Spleen (tissue), 11 donors: ENCODE data around the gene TSPAN17. TPM values are rescaled to one million over a fixed set of nuclear protein-coding genes. Genes with fewer than 3 reads are reported as not detected.

Source experiments
- DNase-seq: peaks from one replicate; pipeline ENCODE4 v3.0.0-alpha.2; 2020
- H3K27ac ChIP-seq, 8 donors: fragments of 200-600 bp; sonication (generic) in 7 of 8; 1 replicate in 4 of 8; 2 replicates in 4 of 8; pipeline versions ENCODE4 v1.5.0 to v1.8.0; 2016 to 2021; ENCODE audit warnings: inconsistent platforms in 4 of 8, mild to moderate bottlenecking in 4 of 8, moderate library complexity in 1 of 8
- H3K27me3 ChIP-seq, 7 donors: fragments of 200-600 bp; sonication (generic) in 6 of 7; replicated peaks in 1 of 7; 1 replicate in 4 of 7; 2 replicates in 3 of 7; pipeline versions ENCODE4 v1.5.0 to v1.8.0; 2016 to 2021; ENCODE audit warnings: inconsistent platforms in 3 of 7, mild to moderate bottlenecking in 1 of 7
- H3K36me3 ChIP-seq, 6 donors: fragments of 200-600 bp; sonication (generic) in 5 of 6; 1 replicate in 4 of 6; 2 replicates in 2 of 6; pipeline versions ENCODE4 v1.5.0 to v1.8.0; 2016 to 2021; ENCODE audit warnings: inconsistent platforms in 2 of 6
- H3K4me1 ChIP-seq, 6 donors: fragments of 200-600 bp; sonication (generic) in 5 of 6; 1 replicate in 3 of 6; 2 replicates in 3 of 6; pipeline versions ENCODE4 v1.5.0 to v1.8.0; 2016 to 2021; ENCODE audit warnings: inconsistent platforms in 3 of 6
- H3K4me3 ChIP-seq, 8 donors: fragments of 200-600 bp; sonication (generic) in 7 of 8; 1 replicate in 4 of 8; 2 replicates in 4 of 8; pipeline versions ENCODE4 v1.5.0 to v1.8.0; 2016 to 2021; ENCODE audit warnings: inconsistent platforms in 4 of 8, mild to moderate bottlenecking in 4 of 8, moderate library complexity in 2 of 8
- H3K9me3 ChIP-seq, 8 donors: fragments of 200-600 bp; sonication (generic) in 7 of 8; 1 replicate in 4 of 8; 2 replicates in 4 of 8; pipeline versions ENCODE4 v1.5.0 to v1.8.0; 2016 to 2021; ENCODE audit warnings: inconsistent platforms in 4 of 8
- POLR2A ChIP-seq, 3 donors: fragments of 450-650 bp; IDR thresholded peaks; one replicate each; pipeline ENCODE4 v1.5.1; 2017; ENCODE audit warnings: antibody characterized with exemption in 3 of 3, mild to moderate bottlenecking in 1 of 3
- POLR2AphosphoS5 ChIP-seq, 3 donors: sonication (generic); formaldehyde crosslinking; IDR thresholded peaks; one replicate each; pipeline ENCODE4 v1.5.1; 2017; ENCODE audit warnings: antibody characterized with exemption in 3 of 3
- WGBS, 5 donors: extraction: QIAGEN DNeasy Blood & Tissue Kit in 3 of 5; methylation state at CpG; one replicate each; pipeline versions ENCODE4 v1.1.5 to v1.1.7; 2013 to 2018; 5-methylcytosine and 5-hydroxymethylcytosine counted together
- intact Hi-C: fragments of 100-400 bp; cut with DNase I; formaldehyde crosslinking; loops from one replicate; pipeline ENCODE4 v1.15.0; 2023; ENCODE audit warnings: low total_unique reads
- polyA plus RNA-seq, 3 donors: library from polyadenylated mRNA; stranded (reverse); fragments of 200-250 nt; gene quantifications; one replicate each; pipeline ENCODE4 v1.2.1, GENCODE V29; 2013
- total RNA-seq, 7 donors: library from RNA; depleted of rRNA in 3 of 7; stranded (reverse); fragments of >200 nt in 3 of 7; fragmentation: NEBNext Ultra II Directional in 4 of 7; extraction: Animal tissue kit (Norgen Biotek cat#: 25700) in 4 of 7; gene quantifications; one replicate each; pipeline versions ENCODE4 v1.1.0 to v1.2.1, GENCODE V29; 2016 to 2021
- TF ChIP-seq, protein P1 (sequence below), 11 experiments: fragments of 200-600 bp in 7 of 11; fragments of 450-650 bp in 4 of 11; sonication (generic) in 4 of 11; IDR thresholded peaks in 8 of 11; conservative IDR thresholded peaks in 3 of 11; 1 replicate in 7 of 11; 2 replicates in 4 of 11; pipeline versions ENCODE4 v1.4.0 to v1.8.0; 2016 to 2021; ENCODE audit warnings: antibody characterized with exemption in 11 of 11, inconsistent platforms in 4 of 11, mild to moderate bottlenecking in 1 of 11
- donor health status: healthy with polysubstance abuse.
- donor health status: DM: no; HTN: no; CAD: no; lungs with moderate emphysema.
- donor health status: DM: no; HTN: no; CAD: no.
- donor health status: Bipolar disorder and iron deficiency.
- donor health status: healthy.
- donor health status: DM: no; HTN: no; CAD: no.
- donor health status: DM: yes; HTN: yes; CAD: no.

The TSPAN17 gene
- total and polyA plus RNA-seq, 10 donors, result 15.3 to 36.4 (median 23.4) TPM

GRCh38 chr5:176638437-176638836, 8.8 kb upstream of the TSPAN17 start:
- Histone ChIP-seq H3K4me1 (peaks cover 0 to 11% (median 7%) of the 10 kb centered on the region in 6 donors), H3K27me3 (peaks cover 0 to 38% (median 11%) of the 10 kb centered on the region in 7 donors), H3K36me3 (no peaks in the 10 kb centered on the region), H3K27ac (no peak overlapping the region), H3K9me3 (no peaks in the 10 kb centered on the region), H3K4me3 (no peak overlapping the region)
- intact Hi-C loops, result no loop called here
- DNase-seq, result no peak
- TF ChIP-seq, protein P1, sequence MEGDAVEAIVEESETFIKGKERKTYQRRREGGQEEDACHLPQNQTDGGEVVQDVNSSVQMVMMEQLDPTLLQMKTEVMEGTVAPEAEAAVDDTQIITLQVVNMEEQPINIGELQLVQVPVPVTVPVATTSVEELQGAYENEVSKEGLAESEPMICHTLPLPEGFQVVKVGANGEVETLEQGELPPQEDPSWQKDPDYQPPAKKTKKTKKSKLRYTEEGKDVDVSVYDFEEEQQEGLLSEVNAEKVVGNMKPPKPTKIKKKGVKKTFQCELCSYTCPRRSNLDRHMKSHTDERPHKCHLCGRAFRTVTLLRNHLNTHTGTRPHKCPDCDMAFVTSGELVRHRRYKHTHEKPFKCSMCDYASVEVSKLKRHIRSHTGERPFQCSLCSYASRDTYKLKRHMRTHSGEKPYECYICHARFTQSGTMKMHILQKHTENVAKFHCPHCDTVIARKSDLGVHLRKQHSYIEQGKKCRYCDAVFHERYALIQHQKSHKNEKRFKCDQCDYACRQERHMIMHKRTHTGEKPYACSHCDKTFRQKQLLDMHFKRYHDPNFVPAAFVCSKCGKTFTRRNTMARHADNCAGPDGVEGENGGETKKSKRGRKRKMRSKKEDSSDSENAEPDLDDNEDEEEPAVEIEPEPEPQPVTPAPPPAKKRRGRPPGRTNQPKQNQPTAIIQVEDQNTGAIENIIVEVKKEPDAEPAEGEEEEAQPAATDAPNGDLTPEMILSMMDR (IDR thresholded peaks at IDR 0.05 in 8 of 11, conservative IDR thresholded peaks at IDR 0.05 in 3 of 11), result no peak
- TF ChIP-seq POLR2A (IDR thresholded peaks at IDR 0.05), result no peak
- TF ChIP-seq POLR2AphosphoS5 (IDR thresholded peaks at IDR 0.05), result no peak
- WGBS, 5 donors, result 92 to 98% (median 94%) methylated on average over 3 of the region's 3 CpGs

- TF ChIP-seq, protein P1 (IDR thresholded peaks at IDR 0.05 in 8 of 11, conservative IDR thresholded peaks at IDR 0.05 in 3 of 11), result no peak
- TF ChIP-seq POLR2A (IDR thresholded peaks at IDR 0.05) (no peak), POLR2AphosphoS5 (IDR thresholded peaks at IDR 0.05) (no peak)
- H3K27me3 ChIP-seq, result peaks cover 0 to 33% (median 3%) of the 10 kb centered on the region in 7 donors
- intact Hi-C loops, result no loop called here
- H3K4me1 ChIP-seq, result peaks cover 0 to 3% (median 1%) of the 10 kb centered on the region in 6 donors
- no peaks in the 10 kb centered on the region for H3K36me3 ChIP-seq
- no peak overlapping the region for H3K4me3 ChIP-seq
- H3K9me3 ChIP-seq, result no peaks in the 10 kb centered on the region
- no peak overlapping the region for H3K27ac ChIP-seq
- DNase-seq, result no peak
- WGBS, 5 donors, result 44 to 57% (median 53%) methylated on average over 3 to 4 of the region's 4 CpGs
Observed at GRCh38 chr5:176639208-176639607, 8.1 kb upstream of the TSPAN17 start.

DNA sequence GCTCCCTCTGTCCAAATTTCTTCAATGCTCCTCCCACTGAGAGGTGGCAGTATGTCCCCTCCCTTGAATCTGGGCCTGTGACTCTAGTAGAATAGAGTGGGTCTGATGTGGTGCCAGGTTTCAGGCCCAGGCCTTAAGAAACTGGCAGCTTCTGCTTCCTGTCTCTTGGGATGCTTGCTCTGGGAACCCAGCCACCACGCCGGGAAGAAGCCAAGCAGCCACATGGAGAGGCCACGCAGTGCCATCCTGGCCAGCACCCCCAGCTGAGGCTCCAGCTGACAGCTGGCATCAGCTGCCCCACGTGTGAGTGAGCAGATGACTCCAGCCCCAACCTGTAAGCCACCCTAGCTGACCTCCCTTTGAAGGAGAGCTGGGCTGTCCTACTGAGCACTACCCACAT, 7.3 kb upstream of the TSPAN17 start:
- intact Hi-C loops, result no loop called here
- TF ChIP-seq POLR2AphosphoS5 (IDR thresholded peaks at IDR 0.05) (no peak), POLR2A (IDR thresholded peaks at IDR 0.05) (no peak)
- TF ChIP-seq, protein P1 (IDR thresholded peaks at IDR 0.05 in 8 of 11, conservative IDR thresholded peaks at IDR 0.05 in 3 of 11), result no peak
- H3K4me1 ChIP-seq, result no peaks in the 10 kb centered on the region
- H3K4me3 ChIP-seq, result no peak overlapping the region
- no peaks in the 10 kb centered on the region for H3K9me3 ChIP-seq
- no peaks in the 10 kb centered on the region for H3K36me3 ChIP-seq
- no peak for DNase-seq
- H3K27ac ChIP-seq, result no peak overlapping the region
- WGBS, 5 donors, result 59 to 92% (median 75%) methylated on average over 4 of the region's 4 CpGs; no CpG with 5 or more reads in 1 of the 5 donors
- peaks cover 0 to 25% (median 0%) of the 10 kb centered on the region in 7 donors for H3K27me3 ChIP-seq

GRCh38 chr5:176640616-176641015, 6.7 kb upstream of the TSPAN17 start:
- H3K27ac ChIP-seq, result no peak overlapping the region
- no peak for DNase-seq
- TF ChIP-seq POLR2AphosphoS5 (IDR thresholded peaks at IDR 0.05) (no peak), POLR2A (IDR thresholded peaks at IDR 0.05) (no peak)
- TF ChIP-seq, protein P1 (IDR thresholded peaks at IDR 0.05 in 8 of 11, conservative IDR thresholded peaks at IDR 0.05 in 3 of 11), result no peak
- H3K36me3 ChIP-seq, result no peaks in the 10 kb centered on the region
- 78 to 91% (median 82%) methylated on average over 4 of the region's 4 CpGs for WGBS, 5 donors
- no peaks in the 10 kb centered on the region for H3K4me1 ChIP-seq
- H3K27me3 ChIP-seq, result peaks cover 0 to 19% (median 0%) of the 10 kb centered on the region in 7 donors
- intact Hi-C loops, result no loop called here
- H3K4me3 ChIP-seq, result no peak overlapping the region
- no peaks in the 10 kb centered on the region for H3K9me3 ChIP-seq
